Heart left ventricle (tissue), 16 donors: Measurements from ENCODE around the gene IFIT3. TPM values are rescaled to one million over a fixed set of nuclear protein-coding genes. Genes with fewer than 3 reads are reported as not detected.
"Not testable (repeated sequence)": the region's sequence is repeated elsewhere in the genome, so short reads cannot be mapped to it uniquely, and the experiment has no call there.

Source experiments
- ATAC-seq, 4 donors: fragments of 200-7000 bp; cut with Tn5 transposase; one replicate each; pipeline ENCODE4 v1.9.1; 2020 to 2022; ENCODE audit warnings: moderate library complexity in 4 of 4, mild to moderate bottlenecking in 3 of 4, moderate number of reproducible peaks in 1 of 4
- DNase-seq, 5 donors: peaks; one replicate each; pipeline ENCODE4 v3.0.0-alpha.2; 2020
- H3K27ac ChIP-seq, 12 donors: fragments of 200-600 bp; sonication (generic) in 4 of 12; one replicate each; pipeline versions ENCODE4 v1.5.0 to v1.8.0; 2016 to 2022; ENCODE audit warnings: mild to moderate bottlenecking in 2 of 12
- H3K27me3 ChIP-seq, 9 donors: fragments of 200-600 bp; sonication (generic) in 2 of 9; one replicate each; pipeline versions ENCODE4 v1.5.1 to v1.8.0; 2016 to 2022; ENCODE audit warnings: mild to moderate bottlenecking in 3 of 9
- H3K36me3 ChIP-seq, 9 donors: fragments of 200-600 bp; sonication (generic) in 2 of 9; one replicate each; pipeline versions ENCODE4 v1.5.0 to v1.8.0; 2018 to 2022; ENCODE audit warnings: mild to moderate bottlenecking in 2 of 9
- H3K4me1 ChIP-seq, 12 donors: fragments of 200-600 bp; sonication (generic) in 4 of 12; one replicate each; pipeline versions ENCODE4 v1.5.0 to v1.8.0; 2016 to 2022; ENCODE audit warnings: mild to moderate bottlenecking in 3 of 12
- H3K4me3 ChIP-seq, 12 donors: fragments of 200-600 bp; sonication (generic) in 4 of 12; one replicate each; pipeline versions ENCODE4 v1.5.0 to v1.8.0; 2017 to 2022; ENCODE audit warnings: mild to moderate bottlenecking in 9 of 12, moderate library complexity in 4 of 12
- H3K9me3 ChIP-seq, 12 donors: fragments of 200-600 bp; sonication (generic) in 4 of 12; one replicate each; pipeline versions ENCODE4 v1.5.0 to v1.8.0; 2016 to 2022; ENCODE audit warnings: mild to moderate bottlenecking in 1 of 12
- POLR2A ChIP-seq, 2 donors: fragments of 450-650 bp; IDR thresholded peaks; one replicate each; pipeline ENCODE4 v1.6.1; 2017; ENCODE audit warnings: antibody characterized with exemption in 2 of 2, mild to moderate bottlenecking in 2 of 2, moderate library complexity in 2 of 2
- WGBS, 4 donors: extraction: QIAGEN DNeasy Blood & Tissue Kit in 2 of 4; methylation state at CpG; one replicate each; pipeline versions ENCODE4 v1.1.5 to v1.1.7; 2013 to 2018; 5-methylcytosine and 5-hydroxymethylcytosine counted together
- intact Hi-C, 10 donors: fragments of 100-400 bp; cut with DNase I; formaldehyde crosslinking; loops; one replicate each; pipeline versions ENCODE4 v1.11.1 to v1.14.2; 2022
- polyA plus RNA-seq, 2 donors: library from polyadenylated mRNA; stranded (reverse); fragments of 200-250 nt; gene quantifications; one replicate each; pipeline ENCODE4 v1.2.3, GENCODE V29; 2013
- total RNA-seq, 9 donors: library from RNA; depleted of rRNA in 2 of 9; stranded (reverse); fragments of >200 nt in 2 of 9; fragmentation: NEBNext Ultra II Directional in 3 of 9; extraction: Animal tissue kit (Norgen Biotek cat#: 25700) in 3 of 9; gene quantifications; one replicate each; pipeline versions ENCODE4 v1.1.0 to v1.2.4, GENCODE V29; 2016 to 2023
- TF ChIP-seq, protein P1 (sequence below), 12 donors: fragments of 200-600 bp; sonication (generic) in 4 of 12; IDR thresholded peaks; one replicate each; pipeline versions ENCODE4 v1.5.0 to v1.8.0; 2018 to 2022; ENCODE audit warnings: antibody characterized with exemption in 12 of 12, mild to moderate bottlenecking in 5 of 12
- donor health status: ischemic (EF 13 %, LVEDD 7.1; RV severe dilation, severe dysfunction).
- donor health status: healthy with polysubstance abuse.
- donor health status: DM: no; HTN: yes; CAD: no.
- donor health status: DM: no; HTN: no; CAD: no.
- donor health status: ischemic (EF 25% LVEDD 6.9; RV normal size, moderate dysfunction).
- donor health status: ischemic (EF 25% LVEDD 5.7; RV mildly dilated, moderate dysfunction).
- donor health status: healthy.
- donor health status: DM: yes; HTN: yes; CAD: no.
- donor health status: ischemic (EF 35%, LVEDD 5.7; RV mildly dilated, moderate dysfunction).
- donor health status: nonischemic (EF 11% LVEDD 7.7; RV severe dilation, severe dysfunction).
- donor health status: DM: yes; HTN: yes; CAD: no.
- donor health status: PGD.
- donor health status: ischemic (EF 29% LVEDD 5.4; RV normal size, mild dysfunction).
- donor health status: nonischemic (EF 23%, LVEDD 6.1; RV moderate dilation, normal function).

IFIT3 gene
- total and polyA plus RNA-seq, 11 donors: 4.4 to 107 (median 9.0) TPM

- no peaks in the 10 kb centered on the region for H3K36me3 ChIP-seq
- no peak for DNase-seq
- no peaks in the 10 kb centered on the region for H3K27me3 ChIP-seq
- peak; percentile 55 to 77 (median 70) for ATAC-seq
- intact Hi-C loops: loop anchor here in 1 of 10 donors (5.0 kb wide), 1 partner anchor 44 kb away; the partner anchor contains the start of gene IFIT3
- H3K4me3 ChIP-seq: peak overlapping the region in 9 of 12 donors; percentile 23 to 52 (median 36)
- H3K4me1 ChIP-seq: peaks cover 3 to 49% (median 35%) of the 10 kb centered on the region in 12 donors
- WGBS, 4 donors: 23 to 33% (median 24%) methylated on average over 6 of the region's 6 CpGs
- H3K9me3 ChIP-seq: no peaks in the 10 kb centered on the region
- H3K27ac ChIP-seq: peak overlapping the region; percentile 65 to 90 (median 82)
- no peak for TF ChIP-seq POLR2A (IDR thresholded peaks at IDR 0.05)
- TF ChIP-seq, protein P1, sequence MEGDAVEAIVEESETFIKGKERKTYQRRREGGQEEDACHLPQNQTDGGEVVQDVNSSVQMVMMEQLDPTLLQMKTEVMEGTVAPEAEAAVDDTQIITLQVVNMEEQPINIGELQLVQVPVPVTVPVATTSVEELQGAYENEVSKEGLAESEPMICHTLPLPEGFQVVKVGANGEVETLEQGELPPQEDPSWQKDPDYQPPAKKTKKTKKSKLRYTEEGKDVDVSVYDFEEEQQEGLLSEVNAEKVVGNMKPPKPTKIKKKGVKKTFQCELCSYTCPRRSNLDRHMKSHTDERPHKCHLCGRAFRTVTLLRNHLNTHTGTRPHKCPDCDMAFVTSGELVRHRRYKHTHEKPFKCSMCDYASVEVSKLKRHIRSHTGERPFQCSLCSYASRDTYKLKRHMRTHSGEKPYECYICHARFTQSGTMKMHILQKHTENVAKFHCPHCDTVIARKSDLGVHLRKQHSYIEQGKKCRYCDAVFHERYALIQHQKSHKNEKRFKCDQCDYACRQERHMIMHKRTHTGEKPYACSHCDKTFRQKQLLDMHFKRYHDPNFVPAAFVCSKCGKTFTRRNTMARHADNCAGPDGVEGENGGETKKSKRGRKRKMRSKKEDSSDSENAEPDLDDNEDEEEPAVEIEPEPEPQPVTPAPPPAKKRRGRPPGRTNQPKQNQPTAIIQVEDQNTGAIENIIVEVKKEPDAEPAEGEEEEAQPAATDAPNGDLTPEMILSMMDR (IDR thresholded peaks at IDR 0.05): peak in 1 of 12 donors; percentile 9
Measured at GRCh38 chr10:89283025-89283935, 44.5 kb upstream of the IFIT3 start.

DNA sequence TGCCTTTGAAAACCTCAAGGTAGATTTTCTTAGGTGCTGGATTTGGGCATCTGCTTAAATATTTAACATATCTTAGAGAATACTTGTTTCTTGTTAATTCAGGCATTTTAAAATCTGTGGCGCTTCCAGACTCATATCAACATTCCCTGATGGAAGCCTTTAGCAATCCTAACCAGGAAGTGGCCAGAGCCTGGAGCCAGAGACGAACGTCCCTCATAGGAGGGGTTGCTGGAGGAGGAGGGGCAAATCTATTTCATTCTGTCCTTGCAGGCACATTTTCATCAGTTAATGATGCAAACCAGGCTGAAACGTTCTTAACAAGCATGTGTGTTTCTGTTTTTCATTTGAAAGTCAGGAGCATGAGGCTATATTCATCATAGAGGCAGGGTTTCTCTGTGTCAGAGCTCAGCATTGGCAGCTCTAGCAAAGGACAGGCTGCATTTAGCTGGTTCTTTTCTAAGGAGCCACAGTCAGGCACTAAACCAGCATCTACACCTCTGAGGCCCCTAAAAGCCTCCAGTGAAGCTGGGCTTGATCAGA, 43.8 kb upstream of the IFIT3 start:
- DNase-seq (peak; percentile 59 to 74 (median 65)), ATAC-seq (peak; percentile 87 to 95 (median 94))
- peak overlapping the region; percentile 65 to 90 (median 82) for H3K27ac ChIP-seq
- H3K4me3 ChIP-seq: peak overlapping the region in 9 of 12 donors; percentile 23 to 52 (median 36)
- WGBS, 4 donors: 3 to 15% (median 6%) methylated on average over 4 of the region's 4 CpGs
- TF ChIP-seq, protein P1 (IDR thresholded peaks at IDR 0.05): no peak
- TF ChIP-seq POLR2A (IDR thresholded peaks at IDR 0.05): no peak
- intact Hi-C loops: loop anchor here in 1 of 10 donors (5.0 kb wide), 1 partner anchor 43 kb away; the partner anchor contains the start of gene IFIT3
- no peaks in the 10 kb centered on the region for H3K9me3 ChIP-seq
- peaks cover 0 to 41% (median 27%) of the 10 kb centered on the region in 12 donors for H3K4me1 ChIP-seq
- no peaks in the 10 kb centered on the region for H3K27me3 ChIP-seq
- no peaks in the 10 kb centered on the region for H3K36me3 ChIP-seq

DNA sequence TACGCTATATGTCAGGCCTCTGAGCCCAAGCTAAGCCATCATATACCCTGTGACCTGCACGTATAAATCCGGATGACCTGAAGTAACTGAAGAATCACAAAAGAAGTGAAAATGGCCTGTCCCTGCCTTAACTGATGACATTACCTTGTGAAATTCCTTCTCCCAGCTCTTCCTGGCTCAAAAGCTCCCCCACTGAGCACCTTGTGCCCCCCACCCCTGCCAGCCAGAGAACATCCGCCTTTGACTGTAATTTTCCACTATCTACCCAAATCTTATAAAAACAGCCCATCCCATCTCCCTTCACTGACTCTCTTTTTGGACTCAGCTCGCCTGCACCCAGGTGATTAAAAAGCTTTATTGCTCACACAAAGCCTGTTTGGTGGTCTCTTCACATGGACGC, 43.1 kb upstream of the IFIT3 start:
- not testable (repeated sequence) for H3K27me3 ChIP-seq, H3K36me3 ChIP-seq, H3K9me3 ChIP-seq, DNase-seq, H3K4me3 ChIP-seq, ATAC-seq
- intact Hi-C loops: loop anchor here in 1 of 10 donors (5.0 kb wide), 1 partner anchor 43 kb away; the partner anchor contains the start of gene IFIT3
- H3K27ac ChIP-seq: peak overlapping the region in 10 of 12 donors; percentile 52 to 90 (median 82)
- peaks cover 0 to 34% (median 20%) of the 10 kb centered on the region in 12 donors for H3K4me1 ChIP-seq
- WGBS, 4 donors: 89 to 94% (median 93%) methylated on average over 6 of the region's 6 CpGs

DNA sequence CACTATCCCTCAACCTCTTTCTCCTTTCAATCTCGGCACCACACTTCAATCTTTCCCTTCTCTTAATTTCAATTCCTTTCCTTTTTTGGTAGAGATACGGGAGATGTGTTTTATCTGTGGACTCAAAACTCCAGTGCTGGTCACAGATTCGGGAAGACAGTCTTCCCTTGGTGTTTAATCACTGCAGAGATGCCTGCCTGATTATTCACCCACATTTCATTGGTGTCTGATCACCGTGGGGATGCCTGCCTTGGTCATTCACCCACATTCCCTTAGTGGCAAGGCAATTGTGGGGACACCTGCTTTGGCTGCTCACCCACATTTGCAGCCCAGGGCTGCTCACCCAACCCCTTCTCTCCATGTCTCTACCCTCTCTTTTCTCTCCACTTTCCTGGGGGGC, 42.5 kb upstream of the IFIT3 start:
- ATAC-seq, H3K36me3 ChIP-seq, intact Hi-C loops, H3K4me3 ChIP-seq, DNase-seq, H3K27me3 ChIP-seq, H3K9me3 ChIP-seq: not testable (repeated sequence)
- 83 to 91% (median 86%) methylated on average over 4 of the region's 4 CpGs for WGBS, 4 donors
- peaks cover 0 to 28% (median 18%) of the 10 kb centered on the region in 12 donors for H3K4me1 ChIP-seq
- peak overlapping the region in 2 of 12 donors; percentile 83 to 84 for H3K27ac ChIP-seq
